Stimulated activated CD4-positive, alpha-beta T cell treated with anti-CD3 and anti-CD28 coated beads, Interleukin-15, amount 100 ng/mL, for 1 hour (primary cell): ENCODE data around the gene SRD5A1.

Experiments used
- DNase-seq, 2 donors: peaks; one replicate each; pipeline ENCODE4 v3.0.0-alpha.2; 2020; ENCODE audit warnings: low read depth in 1 of 2, low spot score in 1 of 2

The SRD5A1 gene

GRCh38 chr5:6632888-6633468 is at the start of gene SRD5A1, which contains the start of gene NSUN2:
Gene SRD5A1, plus strand, starts transcription at chr5:6633440. Its CDS starts 137 bp downstream, at chr5:6633577.
Gene NSUN2, minus strand, starts transcription at chr5:6633044. Its CDS starts 65 bp downstream, at chr5:6632979.
- peak; percentile 87 to 91 for DNase-seq

DNA sequence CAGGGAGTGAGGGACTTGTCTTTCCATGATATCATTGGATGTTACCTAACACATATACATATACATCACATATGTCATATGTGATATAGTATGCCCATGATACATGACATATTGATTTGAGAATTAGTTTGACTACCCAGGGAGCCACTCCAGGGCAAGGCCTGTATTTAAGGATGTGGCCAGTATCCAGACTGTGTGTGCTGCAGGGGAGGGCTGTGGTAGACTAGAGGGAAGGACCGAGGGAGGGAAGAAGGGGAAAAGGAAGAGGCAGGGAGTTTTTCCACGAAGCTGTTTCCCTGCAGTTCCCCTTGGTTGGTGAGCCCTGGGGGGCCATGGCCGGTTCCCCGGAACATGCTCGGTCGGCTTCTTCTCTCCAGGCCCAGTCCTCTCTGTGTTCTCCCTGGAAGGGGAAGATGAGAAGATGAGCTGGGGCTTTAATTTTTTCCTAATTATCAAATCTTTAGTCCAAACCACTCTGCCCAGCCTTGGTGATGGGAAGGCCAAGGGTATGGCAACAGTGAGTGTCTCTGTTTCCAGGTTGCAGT is 49.1 kb upstream of the SRD5A1 start:
- DNase-seq: no peak

DNA sequence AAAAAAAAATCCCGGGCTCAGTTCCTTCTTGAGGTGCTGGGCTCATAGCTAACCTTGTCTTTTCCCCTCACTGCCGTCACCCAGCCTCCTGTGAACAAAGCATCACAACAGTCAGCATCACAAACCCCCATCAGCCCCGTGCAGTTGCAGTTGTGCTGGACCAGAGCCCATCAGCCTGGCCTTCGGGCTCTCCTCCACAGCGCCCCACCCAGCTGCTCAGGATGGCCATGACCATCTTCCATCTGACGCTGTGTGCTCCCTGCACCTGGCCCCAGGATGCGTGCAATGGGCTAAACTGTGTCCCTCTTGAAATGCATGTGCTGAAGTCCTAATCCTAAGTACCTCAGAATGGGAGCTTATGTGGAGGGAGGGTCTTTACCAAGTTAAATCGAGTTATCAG is 48.5 kb upstream of the SRD5A1 start:
- no peak for DNase-seq

- no peak for DNase-seq
Observed at GRCh38 chr5:6585168-6585567, 48.1 kb upstream of the SRD5A1 start.

DNA sequence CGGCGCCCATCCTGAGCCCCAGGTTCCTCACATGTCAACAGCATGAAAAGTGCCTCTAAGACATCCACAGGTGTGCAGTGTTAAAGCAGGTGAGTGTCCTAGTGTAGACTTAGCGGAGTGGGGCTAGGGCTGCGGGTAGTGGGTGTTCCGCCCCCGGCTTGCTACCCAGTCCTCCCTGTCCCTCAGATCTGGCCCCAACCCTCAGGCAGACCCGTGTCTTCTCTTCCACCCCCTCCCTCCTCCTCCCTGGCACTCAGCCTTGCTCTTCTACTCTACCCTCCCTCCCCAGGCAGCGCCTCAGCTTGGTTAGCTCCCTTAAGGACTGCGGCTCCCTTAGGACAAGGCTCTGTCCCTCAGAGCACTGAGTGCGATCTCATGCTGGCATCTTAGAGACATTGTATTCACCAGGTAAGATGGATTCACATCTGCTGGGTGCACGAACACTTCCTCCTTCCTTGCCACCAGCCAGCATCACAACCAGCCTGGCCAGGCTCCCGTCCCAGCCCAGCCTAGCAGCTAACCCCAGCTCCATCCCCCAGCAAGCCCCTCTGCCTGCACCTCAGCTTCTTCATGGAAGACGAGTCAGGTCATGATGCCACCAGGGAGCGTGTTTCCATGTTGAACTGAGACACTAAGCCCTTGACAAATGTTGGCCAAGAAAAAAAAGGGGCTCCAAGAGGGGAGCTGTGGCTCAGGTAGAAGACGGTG is 47.1 kb upstream of the SRD5A1 start:
- DNase-seq: no peak

DNA sequence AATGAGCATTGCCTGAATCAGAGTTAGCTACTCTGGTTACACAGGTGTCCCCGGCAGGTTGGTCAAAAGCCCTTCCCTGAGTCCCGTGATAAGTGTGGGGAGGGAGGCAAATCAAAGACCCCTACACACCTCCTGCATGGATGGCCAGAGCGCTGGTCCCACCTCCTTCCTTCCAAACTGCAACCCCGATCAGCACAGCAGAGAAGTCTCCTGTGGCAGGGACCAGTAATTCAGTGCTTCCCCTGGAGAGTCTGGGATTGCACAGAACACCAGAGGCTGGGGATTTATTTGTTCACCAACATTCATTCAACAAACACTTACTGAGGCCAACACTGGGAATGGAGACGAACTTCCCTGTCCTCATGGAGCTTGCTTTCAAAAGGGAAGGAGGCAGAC is 46.6 kb upstream of the SRD5A1 start:
- DNase-seq: no peak

- DNase-seq: no peak
Observed at GRCh38 chr5:6587171-6587570, 46.1 kb upstream of the SRD5A1 start.

GRCh38 chr5:6590581-6590980 is 42.7 kb upstream of the SRD5A1 start:
- DNase-seq: no peak

- no peak for DNase-seq
Observed at GRCh38 chr5:6591671-6592288, 41.5 kb upstream of the SRD5A1 start.

DNA sequence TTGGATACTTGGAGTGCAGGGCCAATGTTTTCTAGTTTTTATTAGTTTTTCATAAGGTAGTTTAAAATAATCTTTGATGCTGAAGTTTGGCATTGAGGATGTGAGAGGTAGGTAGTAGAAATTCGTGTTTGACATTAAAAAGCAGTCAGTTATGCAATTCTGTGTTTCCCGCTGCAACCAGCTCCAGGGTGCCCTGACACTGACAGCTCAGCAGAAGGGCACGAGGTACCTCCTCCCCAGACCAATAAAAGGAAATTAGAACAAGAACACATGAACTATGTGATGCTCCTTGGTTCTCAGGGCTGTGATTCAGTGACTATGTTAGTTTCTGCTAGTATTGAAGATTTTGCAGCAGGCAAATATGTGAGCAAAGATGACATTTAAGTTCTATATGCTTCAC is 40.6 kb upstream of the SRD5A1 start:
- DNase-seq: no peak

DNA sequence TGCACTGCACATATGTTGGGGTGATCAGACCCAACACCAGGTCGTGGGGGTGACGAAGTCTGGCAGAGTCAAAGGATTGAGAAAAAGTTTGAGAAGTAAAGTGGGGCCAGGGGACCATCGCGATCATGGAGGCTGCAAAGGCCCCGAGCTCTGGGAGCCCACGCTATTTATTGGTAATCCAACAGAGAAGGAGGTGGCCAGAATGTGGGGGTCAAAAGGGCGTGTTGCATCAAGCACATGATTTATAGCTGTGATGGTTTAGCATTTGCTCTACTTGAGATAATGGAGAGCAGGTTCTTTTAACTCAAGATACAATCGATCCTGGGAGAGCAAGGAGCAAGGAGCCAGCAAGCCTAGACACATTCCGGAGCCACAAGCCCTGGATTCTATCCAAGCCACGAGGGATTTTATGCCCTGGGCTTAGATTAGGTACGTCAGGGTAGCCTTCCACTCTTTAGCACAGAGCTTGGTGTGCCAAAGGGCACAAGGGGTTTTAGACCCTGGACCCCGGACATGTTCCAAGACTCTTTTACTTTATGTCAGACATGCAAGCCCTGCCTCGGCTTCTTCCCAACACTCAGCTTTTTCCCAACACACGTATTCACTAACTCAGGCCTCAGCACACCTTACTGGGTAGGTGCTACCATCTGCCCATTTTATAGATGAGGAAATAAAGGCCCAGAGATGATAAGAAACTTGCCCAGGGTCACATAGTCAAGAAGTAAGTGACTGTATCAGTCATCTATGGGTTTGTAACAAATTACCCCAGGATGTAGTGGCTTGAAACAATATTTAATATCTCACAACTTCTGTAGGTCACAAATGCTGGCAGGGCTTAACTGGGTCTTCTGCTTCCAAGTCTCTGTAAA is 39.9 kb upstream of the SRD5A1 start:
- no peak for DNase-seq

DNA sequence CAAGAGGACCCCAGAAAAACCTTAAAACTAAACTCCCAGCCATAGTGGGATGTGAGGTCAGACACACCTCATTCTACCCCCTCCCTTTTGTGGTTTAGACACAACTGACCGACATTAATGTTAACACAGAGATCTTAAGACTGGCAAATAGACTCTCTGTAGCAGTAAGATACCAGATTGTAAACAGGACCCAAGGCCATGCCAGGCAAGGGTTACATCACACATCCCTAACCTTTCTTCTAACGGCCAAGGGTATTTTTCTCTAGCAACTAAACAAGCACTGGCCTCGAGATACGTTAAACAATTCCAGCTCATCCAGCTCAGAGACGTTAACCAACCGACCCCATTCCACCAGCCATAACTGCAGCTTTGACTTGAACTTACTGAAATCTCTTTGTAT is 39.2 kb upstream of the SRD5A1 start:
- no peak for DNase-seq

DNA sequence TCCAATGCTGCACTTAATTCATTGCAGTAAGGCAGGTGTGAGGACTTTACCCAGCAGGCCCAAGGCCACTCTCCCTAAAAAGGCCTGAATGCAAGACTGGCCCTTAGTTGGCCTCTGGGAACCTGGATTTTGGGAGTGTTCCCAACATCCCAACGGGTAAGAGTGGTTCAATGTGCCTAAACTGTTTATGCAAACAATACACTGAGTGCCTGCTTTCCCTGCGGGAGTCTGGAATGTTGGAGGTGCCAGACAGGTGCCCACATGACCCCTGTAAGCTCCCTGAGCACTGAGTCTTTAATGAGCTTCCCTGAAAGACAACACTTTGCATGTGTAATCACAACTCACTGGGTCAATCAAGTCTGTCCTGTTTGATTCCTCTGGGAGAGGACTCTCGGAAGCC is 37.8 kb upstream of the SRD5A1 start:
- DNase-seq: no peak

DNA sequence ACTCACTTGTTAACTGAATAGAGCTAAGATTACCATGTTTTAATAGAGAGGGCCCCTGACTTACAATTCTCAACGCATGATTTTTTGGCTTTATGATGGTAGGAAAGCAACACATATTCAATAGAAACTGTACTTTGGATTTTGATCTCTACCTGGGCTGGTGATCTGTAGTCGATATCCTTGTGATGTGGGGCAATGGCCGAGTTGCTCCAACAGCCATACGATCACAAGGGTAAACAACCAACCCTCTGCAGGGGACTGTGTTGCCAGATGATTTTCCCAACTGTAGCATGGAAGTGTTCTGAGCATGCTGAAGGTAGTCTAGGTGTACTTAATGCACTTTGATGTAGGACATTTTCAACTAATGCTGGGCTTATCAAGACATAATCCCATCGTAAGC is 36.9 kb upstream of the SRD5A1 start:
- no peak for DNase-seq

DNA sequence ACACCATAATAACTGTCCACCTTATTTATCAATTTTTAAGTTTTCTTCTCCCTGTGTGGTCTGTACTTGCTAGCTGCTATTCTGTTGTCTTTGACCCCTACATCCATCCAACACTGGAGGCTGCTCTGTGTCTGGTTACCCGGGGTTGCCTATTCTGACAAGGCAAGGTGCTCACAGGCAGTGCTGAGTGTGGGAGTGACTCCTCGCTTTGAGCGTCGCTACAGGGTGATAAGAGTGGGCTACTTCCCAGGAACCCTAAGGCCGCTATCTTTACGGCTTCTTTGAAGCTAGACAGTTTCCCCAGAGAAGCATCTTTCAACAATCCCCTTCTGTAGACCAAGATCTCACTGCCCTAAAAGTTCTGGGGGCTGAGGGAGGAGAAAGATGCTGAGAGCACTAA is 35.7 kb upstream of the SRD5A1 start:
- no peak for DNase-seq

DNA sequence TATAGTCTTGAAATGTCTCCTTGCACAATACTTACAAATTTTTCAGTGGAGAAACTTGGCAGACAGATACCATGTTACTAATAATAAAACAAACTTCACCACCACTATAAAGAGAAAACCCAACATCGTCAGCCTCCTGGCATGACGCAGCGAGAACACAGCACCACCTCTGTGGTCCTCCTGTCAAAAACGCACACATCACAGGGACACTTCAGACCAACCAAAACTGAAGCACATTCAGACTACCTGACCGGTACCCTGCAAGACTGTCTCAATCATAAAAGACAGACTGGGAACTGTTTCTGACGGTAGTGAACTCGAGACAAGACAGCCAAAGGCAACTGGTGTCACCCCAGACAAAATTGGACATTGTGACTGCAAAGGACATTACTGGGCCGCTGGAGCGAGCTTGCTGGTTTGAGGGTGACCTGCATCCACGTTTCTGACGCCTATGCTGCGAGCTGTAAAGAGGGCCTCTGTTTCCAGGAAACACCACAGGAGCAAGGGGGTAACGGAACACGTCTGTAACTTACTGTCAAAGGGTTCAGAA is 34.8 kb upstream of the SRD5A1 start:
- DNase-seq: no peak

DNA sequence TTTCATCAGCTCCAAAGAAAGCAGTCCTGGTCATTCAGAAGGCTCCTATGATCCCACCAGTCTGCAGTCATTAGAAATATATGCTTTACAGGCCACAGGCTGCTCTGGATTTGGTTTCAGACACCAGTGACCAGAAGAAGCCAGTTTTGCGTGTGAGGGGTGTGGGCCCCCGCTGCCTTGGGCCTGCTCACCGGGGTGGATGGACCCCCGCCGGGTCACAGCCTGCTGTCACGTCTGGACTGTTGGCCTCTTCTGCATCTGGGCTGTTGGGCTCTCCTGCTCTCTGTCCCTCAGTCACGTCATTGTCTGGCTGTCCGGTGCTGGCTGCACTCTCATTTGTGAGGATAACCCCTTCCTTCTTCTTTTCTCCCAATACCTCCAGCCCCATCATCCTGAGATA is 33.5 kb upstream of the SRD5A1 start:
- DNase-seq: no peak

DNA sequence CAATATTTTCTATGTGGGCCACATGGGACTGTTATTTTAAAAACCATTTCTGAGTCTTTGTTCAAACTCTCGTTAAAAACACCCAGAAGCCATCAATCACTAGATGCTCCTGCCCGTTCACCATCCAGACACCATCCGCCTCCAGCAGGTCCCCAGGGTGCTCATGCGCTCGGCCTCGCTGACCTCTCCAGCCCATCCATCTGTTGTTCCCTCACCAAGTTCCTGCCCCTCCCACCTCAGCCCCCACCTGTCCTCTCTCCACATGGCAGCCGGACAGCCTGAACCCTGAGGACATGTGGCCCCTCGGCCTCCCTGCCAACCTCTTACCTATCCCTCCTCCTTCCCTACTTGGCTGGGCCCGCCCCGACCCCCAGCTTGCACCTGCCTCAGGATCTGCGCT is 32.0 kb upstream of the SRD5A1 start:
- no peak for DNase-seq

DNA sequence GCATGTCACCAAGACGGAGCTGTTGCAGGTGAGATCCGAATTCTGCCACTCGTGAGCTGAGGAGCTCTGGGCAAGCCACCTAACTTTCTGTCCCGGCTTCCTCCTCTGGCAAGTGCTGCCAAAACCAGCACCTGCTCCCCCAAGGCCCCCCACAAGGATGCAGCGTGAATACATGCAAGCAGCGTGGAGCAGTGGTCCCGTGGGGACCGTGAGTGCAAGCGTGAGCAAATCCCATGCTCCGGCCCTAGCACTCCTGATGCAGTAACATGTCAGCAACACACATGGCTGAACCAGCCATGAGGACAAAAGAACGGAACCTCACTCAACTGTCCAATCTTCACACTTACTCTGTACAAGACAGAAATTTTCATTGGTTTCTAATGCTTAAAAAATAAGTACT is 31.4 kb upstream of the SRD5A1 start:
- no peak for DNase-seq

- DNase-seq: no peak
Observed at GRCh38 chr5:6602441-6602840, 30.8 kb upstream of the SRD5A1 start.

- DNase-seq: no peak
Observed at GRCh38 chr5:6603643-6604042, 29.6 kb upstream of the SRD5A1 start.
